Measurements from ENCODE around the gene EXOSC2. TPM values are rescaled to one million over a fixed set of nuclear protein-coding genes. Genes with fewer than 3 reads are reported as not detected.
A peak's percentile ranks its signal among the peaks of the same experiment; 100 is the strongest.

Gene EXOSC2
- total RNA-seq, 2 donors from 2014 or later, result 47.8 to 74.0 TPM

DNA sequence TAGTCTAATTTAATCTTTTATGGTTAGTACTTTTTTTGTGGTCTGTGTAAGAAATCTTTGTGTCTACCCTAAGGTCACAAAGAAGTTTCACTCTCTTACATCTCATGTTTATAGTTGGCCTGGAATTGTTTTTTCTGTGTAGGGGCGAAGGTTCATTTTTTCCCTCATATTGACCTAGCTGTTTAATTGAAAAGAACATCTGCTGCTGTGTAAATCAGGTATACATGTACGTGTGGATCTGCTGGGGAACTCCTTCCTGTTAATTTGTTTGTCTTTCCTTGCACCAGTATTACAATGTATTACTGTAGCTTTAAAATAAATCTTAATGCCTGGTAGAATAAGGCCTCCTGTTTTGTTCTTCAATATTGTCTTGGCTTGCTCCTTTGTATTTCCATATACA is 37.8 kb downstream of the EXOSC2 start:
- Histone ChIP-seq H3K4me1 (ENCODE audit: control insufficient read depth, insufficient read depth, low read length) (no peaks in the 10 kb centered on the region), H3K9me3 (ENCODE audit: control insufficient read depth, low read length) (no peaks in the 10 kb centered on the region), H3K4me3 (ENCODE audit: low read length) (no peak overlapping the region), H3K27me3 (ENCODE audit: control insufficient read depth, insufficient read depth, low read length, poor library complexity, severe bottlenecking) (no peaks in the 10 kb centered on the region), H3K36me3 (ENCODE audit: control insufficient read depth, insufficient read depth, low read length) (no peaks in the 10 kb centered on the region), H3K27ac (ENCODE audit: low read depth, low read length) (no peak overlapping the region), H3K9ac (ENCODE audit: extremely low read depth, low read length, poor library complexity, severe bottlenecking) (no peak overlapping the region)
- Mint-ChIP-seq H3K27me3 (ENCODE audit: insufficient read depth) (no peaks in the 10 kb centered on the region), H3K4me3 (no peak overlapping the region), H3K27ac (peak overlapping the region; percentile 36), H3K36me3 (ENCODE audit: low read depth) (peaks cover 15% of the 10 kb centered on the region), H3K9me3 (peaks cover 7% of the 10 kb centered on the region), H3K4me1 (peaks cover 8% of the 10 kb centered on the region)
- TF ChIP-seq, protein P1, sequence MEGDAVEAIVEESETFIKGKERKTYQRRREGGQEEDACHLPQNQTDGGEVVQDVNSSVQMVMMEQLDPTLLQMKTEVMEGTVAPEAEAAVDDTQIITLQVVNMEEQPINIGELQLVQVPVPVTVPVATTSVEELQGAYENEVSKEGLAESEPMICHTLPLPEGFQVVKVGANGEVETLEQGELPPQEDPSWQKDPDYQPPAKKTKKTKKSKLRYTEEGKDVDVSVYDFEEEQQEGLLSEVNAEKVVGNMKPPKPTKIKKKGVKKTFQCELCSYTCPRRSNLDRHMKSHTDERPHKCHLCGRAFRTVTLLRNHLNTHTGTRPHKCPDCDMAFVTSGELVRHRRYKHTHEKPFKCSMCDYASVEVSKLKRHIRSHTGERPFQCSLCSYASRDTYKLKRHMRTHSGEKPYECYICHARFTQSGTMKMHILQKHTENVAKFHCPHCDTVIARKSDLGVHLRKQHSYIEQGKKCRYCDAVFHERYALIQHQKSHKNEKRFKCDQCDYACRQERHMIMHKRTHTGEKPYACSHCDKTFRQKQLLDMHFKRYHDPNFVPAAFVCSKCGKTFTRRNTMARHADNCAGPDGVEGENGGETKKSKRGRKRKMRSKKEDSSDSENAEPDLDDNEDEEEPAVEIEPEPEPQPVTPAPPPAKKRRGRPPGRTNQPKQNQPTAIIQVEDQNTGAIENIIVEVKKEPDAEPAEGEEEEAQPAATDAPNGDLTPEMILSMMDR (conservative IDR thresholded peaks at IDR 0.05), result no peak
- whole genome bisulfite sequencing, 2 experiments (ENCODE audit: insufficient coverage in 1 of 2, insufficient read length in 1 of 2), result 88 to 93% methylated on average over 1 to 2 of the region's 2 CpGs
- DNase-seq, result no peak

DNA sequence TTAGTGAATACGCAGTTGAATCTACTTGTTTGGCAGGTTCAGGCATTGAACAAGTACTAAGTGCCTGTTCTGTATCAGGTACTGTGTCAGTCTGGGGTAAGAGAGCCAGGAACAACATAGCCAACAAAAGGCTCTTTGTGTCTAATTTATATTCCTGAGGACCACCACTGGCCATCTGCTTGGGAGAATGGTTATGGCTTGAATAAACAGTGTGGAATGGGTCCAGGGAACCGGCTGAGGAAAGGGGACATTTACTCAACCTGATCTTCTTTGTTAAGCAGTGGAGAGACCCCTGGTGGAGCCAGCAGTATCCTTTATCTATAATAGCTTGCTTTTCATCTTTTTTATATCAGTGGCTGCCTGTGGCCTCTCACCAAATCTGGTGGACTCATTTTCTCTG is 38.6 kb downstream of the EXOSC2 start:
- H3K27ac ChIP-seq (ENCODE audit: low read depth, low read length), result no peak overlapping the region
- peaks cover 9% of the 10 kb centered on the region for H3K4me1 Mint-ChIP-seq
- H3K9me3 Mint-ChIP-seq, result peaks cover 7% of the 10 kb centered on the region
- H3K27me3 ChIP-seq (ENCODE audit: control insufficient read depth, insufficient read depth, low read length, poor library complexity, severe bottlenecking), result no peaks in the 10 kb centered on the region
- peaks cover 13% of the 10 kb centered on the region for H3K36me3 Mint-ChIP-seq (ENCODE audit: low read depth)
- TF ChIP-seq, protein P1 (conservative IDR thresholded peaks at IDR 0.05), result peak; percentile 57
- 73 to 100% methylated on average over 1 to 2 of the region's 2 CpGs for WGBS, 2 experiments (ENCODE audit: insufficient coverage in 1 of 2, insufficient read length in 1 of 2)
- H3K36me3 ChIP-seq (ENCODE audit: control insufficient read depth, insufficient read depth, low read length), result no peaks in the 10 kb centered on the region
- H3K27me3 Mint-ChIP-seq (ENCODE audit: insufficient read depth), result no peaks in the 10 kb centered on the region
- no peaks in the 10 kb centered on the region for H3K9me3 ChIP-seq (ENCODE audit: control insufficient read depth, low read length)
- peak; percentile 59 for DNase-seq
- H3K4me3 Mint-ChIP-seq, result no peak overlapping the region
- no peak overlapping the region for H3K9ac ChIP-seq (ENCODE audit: extremely low read depth, low read length, poor library complexity, severe bottlenecking)
- no peak overlapping the region for H3K27ac Mint-ChIP-seq
- no peaks in the 10 kb centered on the region for H3K4me1 ChIP-seq (ENCODE audit: control insufficient read depth, insufficient read depth, low read length)
- no peak overlapping the region for H3K4me3 ChIP-seq (ENCODE audit: low read length)

DNA sequence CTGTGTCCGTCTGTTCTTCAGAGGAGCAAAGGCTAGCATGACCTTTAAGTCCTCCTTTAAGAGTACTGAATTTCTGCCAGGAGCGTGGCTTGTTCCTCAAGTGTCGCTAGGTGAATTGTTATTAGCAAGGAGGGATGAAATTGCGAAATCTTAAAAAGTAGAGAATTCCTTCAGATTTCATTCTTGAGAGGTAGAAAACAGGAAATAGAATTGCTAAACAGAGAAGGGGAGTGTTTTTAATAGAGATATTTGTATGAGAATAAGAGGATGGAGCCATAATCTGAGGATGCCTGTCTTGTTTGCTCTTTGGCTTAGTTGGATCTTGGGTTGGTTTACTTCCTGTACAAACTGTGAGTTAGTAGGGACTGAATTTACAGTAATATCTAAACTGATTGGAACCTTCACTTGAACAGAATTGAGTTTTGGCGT is 39.2 kb downstream of the EXOSC2 start:
- H3K4me3 ChIP-seq (ENCODE audit: low read length), result no peak overlapping the region
- no peak overlapping the region for H3K27ac ChIP-seq (ENCODE audit: low read depth, low read length)
- H3K36me3 ChIP-seq (ENCODE audit: control insufficient read depth, insufficient read depth, low read length), result no peaks in the 10 kb centered on the region
- TF ChIP-seq, protein P1 (conservative IDR thresholded peaks at IDR 0.05), result no peak
- Mint-ChIP-seq H3K4me1 (peaks cover 9% of the 10 kb centered on the region), H3K27me3 (ENCODE audit: insufficient read depth) (no peaks in the 10 kb centered on the region), H3K9me3 (peaks cover 7% of the 10 kb centered on the region), H3K4me3 (no peak overlapping the region), H3K27ac (no peak overlapping the region), H3K36me3 (ENCODE audit: low read depth) (peaks cover 13% of the 10 kb centered on the region)
- no peaks in the 10 kb centered on the region for H3K9me3 ChIP-seq (ENCODE audit: control insufficient read depth, low read length)
- no peak for DNase-seq
- no peak overlapping the region for H3K9ac ChIP-seq (ENCODE audit: extremely low read depth, low read length, poor library complexity, severe bottlenecking)
- 91 to 93% methylated on average over 4 to 5 of the region's 5 CpGs for WGBS, 2 experiments (ENCODE audit: insufficient coverage in 1 of 2, insufficient read length in 1 of 2)
- no peaks in the 10 kb centered on the region for H3K27me3 ChIP-seq (ENCODE audit: control insufficient read depth, insufficient read depth, low read length, poor library complexity, severe bottlenecking)
- no peaks in the 10 kb centered on the region for H3K4me1 ChIP-seq (ENCODE audit: control insufficient read depth, insufficient read depth, low read length)
